Stimulated activated CD8-positive, alpha-beta memory T cell treated with anti-CD3 and anti-CD28 coated beads, Interleukin-15, amount 100 ng/mL, for 4 hours (primary cell): ENCODE measurements around the gene CACNA2D2.

ENCODE experiments used
- DNase-seq, 2 donors: peaks; one replicate each; pipeline ENCODE4 v3.0.0-alpha.2; 2020; ENCODE audit warnings: low read depth in 2 of 2

Gene CACNA2D2

DNA sequence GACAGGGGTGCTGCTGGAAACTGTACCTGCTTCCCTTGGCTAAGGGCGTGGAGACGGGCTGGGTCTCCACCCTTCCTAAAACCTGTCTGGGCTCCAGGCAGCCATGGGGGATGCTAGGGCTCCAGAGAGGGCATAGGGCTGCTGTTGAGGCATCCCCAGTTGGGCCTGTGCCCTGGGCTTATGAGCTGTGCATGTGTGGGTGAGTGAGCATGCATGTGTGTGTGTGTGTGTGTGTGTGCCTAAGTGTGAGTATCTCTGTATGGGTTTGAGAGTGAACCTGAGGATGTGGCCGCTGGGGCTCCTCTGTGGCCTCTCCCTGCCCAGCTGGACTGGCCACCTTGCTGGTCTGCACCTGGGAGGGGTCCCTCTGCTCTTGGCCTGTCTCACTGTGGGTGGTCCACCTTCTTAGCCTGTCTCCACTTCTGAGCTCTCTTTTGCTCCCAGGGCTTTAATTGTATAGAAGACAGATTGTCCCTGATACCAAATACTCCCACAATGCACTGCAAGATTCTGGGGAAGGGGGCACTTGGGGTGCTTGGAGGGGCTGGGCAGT lies 132.2 kb downstream of the CACNA2D2 start:
- DNase-seq: no peak

DNA sequence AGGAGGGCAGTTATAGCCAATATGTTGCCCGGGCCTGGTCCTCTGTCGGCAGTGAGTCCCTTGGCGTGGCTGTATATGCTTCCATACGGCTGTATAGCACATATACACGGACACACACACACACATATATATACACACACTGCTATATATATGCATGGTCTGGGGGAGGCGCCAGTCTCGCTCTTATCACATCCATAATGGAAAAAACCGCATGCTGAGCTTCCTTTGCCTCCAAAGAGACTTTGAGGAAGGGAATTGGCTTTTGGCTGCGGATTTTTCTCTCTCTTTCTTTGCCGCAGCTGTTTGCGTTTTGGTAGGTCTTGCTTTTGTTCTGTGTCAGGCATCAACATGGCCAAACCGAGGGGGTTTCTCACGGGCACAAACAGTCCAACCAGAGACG lies 132.8 kb downstream of the CACNA2D2 start:
- DNase-seq: no peak

DNA sequence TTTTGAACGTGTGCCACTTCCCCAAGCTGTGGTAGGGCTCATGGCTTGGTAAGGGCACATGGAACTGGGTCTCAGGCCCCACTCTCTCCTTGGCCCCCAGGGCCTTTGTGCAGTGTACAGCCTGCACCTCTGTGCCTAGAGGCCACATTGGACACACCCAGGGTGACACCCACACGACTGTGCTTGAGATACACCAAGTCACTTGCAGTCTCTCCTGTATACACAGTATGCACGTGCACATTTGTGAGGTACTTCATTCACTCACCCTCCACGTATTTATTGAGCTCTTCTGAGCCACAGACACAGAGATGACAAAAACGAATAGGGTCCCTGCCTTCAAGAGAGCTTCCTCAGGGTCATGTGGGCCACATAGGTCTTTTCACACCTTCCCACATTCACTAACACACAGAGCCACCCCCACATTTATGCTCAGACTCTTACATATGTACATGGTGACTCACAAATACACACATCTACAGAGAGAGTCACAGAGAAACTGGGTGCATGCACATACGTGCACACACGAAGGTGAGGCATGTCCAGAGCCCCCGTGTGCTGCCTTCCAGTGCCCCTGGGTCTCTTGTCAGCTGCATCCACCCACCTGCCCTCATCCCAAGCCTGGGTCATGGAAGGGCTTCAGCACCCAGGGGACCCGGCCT lies 134.3 kb downstream of the CACNA2D2 start:
- no peak for DNase-seq

DNA sequence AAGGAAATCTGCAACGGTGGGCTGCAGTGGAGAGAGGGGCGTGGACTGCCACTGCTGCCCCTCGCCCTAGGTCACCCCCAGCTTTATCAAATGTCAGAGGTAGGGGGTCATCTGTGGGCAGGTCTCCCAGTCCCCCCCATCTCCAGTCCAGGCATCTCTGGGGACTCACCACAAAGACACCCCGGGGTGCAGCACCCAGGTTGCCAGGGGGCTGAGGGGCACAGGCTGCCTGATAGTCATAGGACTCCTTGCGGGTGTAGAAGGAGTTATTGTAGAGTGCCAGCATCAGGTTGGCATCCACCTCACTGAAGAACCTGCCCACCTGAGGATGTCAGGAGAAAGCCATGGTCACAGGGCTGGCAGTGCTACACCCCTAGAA lies 137.6 kb downstream of the CACNA2D2 start:
- no peak for DNase-seq

DNA sequence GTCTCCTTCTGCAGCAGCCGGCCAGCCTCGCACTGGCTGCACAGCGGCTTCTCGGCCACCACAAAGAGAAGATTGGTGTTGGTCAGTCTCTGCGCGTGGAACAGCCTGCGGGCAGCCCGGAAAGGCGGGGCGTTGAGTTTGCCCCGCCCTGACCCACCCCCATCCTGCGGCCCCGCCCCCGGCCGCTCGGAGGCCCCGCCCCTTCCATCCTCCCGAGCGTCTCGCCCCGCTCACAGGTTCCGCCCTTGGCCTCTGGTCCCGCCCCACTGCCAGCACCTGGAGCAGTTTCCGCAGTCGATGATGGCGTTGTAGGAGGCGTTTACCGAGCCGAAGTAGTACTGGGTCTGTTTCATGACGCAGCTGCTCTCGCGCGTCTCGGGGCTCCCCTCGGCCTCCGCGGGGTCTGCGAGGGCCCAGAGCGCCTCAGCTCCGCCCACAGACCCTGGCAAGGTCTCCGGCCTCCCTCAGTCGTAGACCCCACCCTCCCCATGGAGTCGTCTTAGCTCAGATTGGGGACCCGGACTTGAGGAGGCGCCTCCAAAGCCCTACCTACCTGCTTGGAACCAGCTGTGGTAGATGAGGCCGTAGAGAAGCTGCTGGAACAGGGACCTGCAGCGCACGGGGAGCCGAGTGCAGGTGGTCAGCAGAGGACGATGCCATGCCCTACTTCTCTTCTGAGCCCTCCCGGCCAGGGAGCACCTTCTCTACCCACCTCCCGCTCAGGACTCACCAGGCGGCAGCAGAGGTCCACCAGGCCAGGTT lies 138.2 kb downstream of the CACNA2D2 start:
- DNase-seq: peak; percentile 82 to 89

DNA sequence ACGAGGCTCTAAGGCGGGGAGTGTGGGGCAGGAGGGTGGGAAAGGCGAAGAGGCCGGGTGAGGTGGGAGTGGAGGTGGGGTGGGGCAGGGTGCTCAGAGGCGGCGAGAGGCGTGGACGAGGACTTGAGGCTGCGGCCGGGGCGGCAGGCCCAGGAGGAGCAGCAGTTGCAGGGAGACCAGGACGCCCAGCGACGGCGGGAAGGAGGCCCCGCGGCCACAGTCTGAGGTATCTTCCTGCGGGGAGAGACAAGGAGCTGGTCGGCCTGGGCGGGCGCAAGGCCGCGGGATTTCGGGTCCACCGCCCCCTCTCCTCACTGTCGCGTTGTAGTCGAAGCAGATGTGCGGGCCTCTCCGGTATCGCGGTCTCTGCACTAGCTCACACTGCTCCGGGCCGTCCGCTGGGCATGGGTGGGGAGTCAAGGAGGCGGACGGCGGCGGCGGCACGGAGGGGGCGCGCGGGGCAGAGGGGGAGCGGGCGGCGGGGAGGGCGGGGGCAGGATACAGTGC lies 138.8 kb downstream of the CACNA2D2 start:
- DNase-seq: no peak

GRCh38 chr3:50359760-50360110 lies 143.7 kb downstream of the CACNA2D2 start:
- no peak for DNase-seq

DNA sequence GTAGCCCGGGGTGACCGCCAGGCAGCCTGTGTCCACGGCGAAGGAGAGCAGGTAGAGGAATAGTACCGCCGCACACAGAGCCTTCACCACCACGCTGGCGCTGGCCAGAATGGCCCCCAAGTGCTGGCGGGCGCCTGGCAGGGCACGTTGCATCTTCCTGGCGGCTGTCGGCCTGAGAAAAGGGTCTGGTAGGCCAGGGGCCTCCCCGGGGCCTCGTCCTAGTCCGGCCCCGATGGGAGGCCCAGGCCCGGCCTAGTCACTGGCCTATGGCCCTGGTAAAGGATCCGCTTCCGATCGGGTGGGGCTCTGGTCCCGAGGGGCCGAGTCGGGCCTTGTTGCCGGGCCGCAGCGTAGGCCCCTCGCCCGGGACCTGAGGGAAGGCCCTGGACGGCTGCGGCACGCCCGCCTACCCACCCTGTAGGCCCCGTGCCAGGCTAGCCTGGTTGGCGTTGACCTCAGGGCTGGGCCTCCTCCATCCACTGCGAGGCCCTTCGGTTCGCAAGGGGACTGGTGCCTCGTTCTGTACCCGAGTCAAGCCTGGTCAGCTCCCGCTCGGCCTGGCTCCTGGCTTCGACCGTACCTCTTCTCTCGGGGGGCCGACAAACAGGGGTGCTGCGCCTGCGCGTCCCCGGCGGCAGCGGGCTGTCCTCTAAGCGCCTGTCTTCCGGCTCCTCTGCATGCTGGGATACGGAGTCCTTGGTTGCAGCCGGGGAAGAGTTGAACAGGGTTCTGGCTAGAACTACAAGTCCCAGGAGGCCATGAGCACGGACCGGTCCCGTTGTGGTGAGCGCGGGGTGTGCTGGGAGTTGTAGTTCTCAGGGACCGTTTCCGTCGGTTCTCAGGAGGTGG lies 144.3 kb downstream of the CACNA2D2 start, which contains the start of gene TMEM115:
TMEM115 (minus strand) TSS at position 611 of the 849 bp plus-strand sequence; CDS start at position 153, 458 bp downstream.
- DNase-seq: peak; percentile 87 to 95

DNA sequence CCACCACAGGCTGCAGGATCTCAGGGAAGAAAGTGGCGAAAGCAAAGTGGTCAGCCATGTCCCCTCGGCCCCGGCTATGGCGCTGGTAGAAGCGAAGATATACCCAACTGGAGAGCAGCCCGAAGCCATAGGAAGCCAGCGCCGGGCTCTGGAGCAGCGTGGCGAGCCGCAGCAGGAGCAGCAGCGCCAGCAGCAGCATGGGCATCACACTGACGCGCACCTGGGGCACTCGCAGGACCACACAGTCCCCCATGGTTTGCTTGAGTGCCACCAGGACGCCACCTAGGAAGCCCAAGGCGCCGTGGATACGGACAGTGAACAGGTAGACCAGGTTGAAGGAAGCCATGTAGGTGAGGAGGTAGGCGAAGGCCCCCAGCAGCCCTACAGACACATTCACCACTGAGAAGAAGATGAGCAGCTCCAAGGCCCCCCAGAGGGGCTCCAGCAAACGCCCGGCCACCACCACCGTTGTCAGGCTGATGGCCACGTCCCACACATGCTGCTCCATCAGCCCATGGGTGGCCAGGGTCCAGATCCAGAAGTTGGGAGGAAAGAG lies 145.0 kb downstream of the CACNA2D2 start:
- DNase-seq: no peak

DNA sequence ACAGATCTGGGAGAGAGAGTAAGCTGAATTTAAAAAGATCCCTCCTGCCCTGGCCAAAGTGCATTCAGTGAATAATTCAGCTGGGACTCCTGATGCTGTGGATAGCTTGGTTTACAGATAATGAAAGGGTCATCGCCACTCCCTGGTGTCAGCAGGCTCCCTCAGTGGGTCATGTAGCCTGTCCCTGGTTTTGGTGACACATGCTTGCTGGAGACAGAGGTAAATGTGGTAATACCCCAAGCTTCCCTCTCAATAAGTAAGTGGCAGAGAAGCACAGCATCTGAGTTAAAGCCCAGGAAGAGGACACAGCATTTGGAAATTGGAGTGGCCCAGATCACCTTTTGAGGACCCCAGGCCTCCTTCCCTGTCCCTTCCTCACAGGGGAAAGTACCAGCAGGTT lies 146.0 kb downstream of the CACNA2D2 start:
- no peak for DNase-seq

- no peak for DNase-seq
Measured at GRCh38 chr3:50356553-50356952, 146.9 kb downstream of the CACNA2D2 start.

DNA sequence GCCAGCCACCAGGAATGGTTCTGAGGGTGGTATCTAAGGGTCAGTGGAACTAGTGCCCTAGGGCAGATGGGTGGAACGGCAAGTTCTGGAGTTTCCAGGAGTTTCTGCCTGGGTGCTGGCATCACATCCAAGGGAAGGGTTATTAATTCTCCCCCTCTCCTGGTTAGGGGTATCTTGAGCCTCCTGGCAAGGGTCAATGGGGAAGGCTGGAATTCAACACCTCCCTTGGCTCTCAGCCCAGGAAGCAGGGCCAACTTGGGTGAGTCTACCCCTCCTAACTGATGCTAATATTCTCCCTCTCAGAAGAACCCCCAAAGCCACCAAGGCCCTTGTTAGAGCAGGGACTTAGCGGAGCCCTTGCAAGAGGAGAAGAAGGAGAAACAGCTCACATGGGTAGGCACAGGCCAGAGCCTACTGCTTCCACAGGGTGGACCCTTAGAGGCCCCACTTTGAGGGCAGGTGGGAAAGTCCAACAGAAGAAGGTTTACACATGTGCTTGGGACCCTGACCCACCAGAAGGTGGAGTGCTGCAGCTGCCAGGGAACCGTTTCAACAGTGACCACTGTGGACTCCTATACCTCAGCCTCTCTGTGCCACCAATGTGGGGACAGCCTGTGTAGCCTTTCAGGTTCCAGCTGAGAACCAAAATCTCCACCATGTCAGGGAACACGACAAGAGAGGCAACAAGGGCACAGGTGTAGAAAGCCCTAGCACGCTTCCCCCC lies 147.4 kb downstream of the CACNA2D2 start:
- DNase-seq: no peak

DNA sequence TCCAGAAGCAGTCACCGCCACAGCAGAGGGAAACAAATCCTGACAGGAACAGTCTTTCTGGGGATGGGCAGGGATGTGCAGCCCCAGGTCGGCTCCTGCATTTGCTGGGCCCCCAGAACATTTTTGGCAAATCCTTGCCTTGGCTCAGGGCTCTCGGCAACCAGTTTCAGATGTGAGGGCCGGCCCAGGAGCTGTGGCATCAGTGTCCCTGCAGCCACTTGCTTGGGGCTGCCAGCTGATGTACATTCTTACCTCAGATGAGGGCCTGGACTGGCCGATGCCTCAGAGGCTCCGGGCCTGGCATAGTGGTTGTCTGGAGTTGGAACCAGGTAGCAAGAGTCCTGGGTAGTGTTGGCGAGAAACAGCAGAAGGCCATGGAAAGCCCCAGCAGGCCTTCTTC lies 148.6 kb downstream of the CACNA2D2 start:
- no peak for DNase-seq

GRCh38 chr3:50354186-50354764 lies 149.2 kb downstream of the CACNA2D2 start:
- DNase-seq: no peak

DNA sequence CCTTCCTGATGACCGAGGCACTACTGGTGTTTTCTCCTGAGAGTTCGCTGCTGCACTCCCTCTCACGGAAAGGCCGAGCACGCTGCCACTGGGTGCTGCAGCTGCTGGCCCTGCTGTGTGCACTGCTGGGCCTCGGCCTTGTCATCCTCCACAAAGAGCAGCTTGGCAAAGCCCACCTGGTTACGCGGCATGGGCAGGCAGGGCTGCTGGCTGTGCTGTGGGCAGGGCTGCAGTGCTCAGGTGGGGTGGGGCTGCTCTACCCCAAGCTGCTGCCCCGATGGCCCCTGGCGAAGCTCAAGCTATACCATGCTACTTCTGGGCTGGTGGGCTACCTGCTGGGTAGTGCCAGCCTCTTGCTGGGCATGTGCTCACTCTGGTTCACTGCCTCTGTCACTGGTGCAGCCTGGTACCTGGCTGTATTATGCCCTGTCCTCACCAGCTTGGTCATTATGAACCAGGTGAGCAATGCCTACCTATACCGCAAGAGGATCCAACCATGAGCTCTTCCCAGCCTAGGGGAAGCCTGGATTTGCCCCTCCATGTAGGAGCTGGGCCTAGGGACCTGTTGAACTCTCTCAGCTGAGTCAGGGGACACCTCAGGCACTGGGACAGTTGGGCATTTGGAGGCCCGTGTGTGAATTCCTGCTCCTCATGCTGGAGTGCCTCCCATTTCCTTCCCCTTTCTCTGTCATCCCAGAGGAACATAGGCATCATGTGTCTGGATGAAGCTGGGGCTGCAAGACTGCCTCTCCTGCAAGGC lies 150.0 kb downstream of the CACNA2D2 start:
- DNase-seq: no peak

DNA sequence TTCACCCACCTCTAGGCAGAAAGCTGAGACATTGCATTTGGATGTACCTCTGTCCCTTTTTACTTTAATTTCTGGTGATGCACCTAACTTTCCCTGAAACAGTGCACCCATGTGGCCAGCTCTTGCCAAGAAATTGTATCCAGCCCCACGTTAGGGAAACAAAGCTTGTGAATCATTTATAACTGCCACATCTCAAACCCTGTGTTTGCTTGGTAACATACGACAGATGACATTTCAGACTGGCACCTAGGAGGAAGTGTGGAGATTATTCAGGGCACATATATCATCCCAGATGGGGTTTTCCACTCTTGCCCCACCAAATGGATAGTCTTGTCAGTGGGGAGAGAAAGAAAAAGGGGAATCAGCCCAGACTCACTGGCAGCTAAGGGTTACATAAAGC lies 150.7 kb downstream of the CACNA2D2 start:
- DNase-seq: no peak

DNA sequence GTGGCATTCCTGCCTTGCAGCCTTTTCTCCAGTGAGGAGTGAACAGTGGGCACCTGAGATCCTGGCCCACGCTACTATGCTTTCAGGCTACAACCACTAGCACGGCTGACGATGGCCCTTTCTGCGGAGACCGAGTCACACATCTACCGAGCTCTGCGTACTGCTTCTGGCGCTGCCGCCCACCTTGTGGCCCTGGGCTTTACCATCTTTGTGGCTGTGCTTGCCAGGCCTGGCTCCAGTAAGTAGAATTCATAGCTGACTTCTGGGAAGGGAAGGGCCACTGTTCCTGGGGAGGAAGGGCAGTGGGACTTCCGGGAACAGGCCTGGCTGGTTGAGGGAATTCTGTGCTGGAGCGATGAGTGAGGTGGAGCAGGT lies 152.1 kb downstream of the CACNA2D2 start:
- DNase-seq: no peak

GRCh38 chr3:50350527-50351322 lies 152.7 kb downstream of the CACNA2D2 start, which contains the start of the genes CYB561D2 and NPRL2:
TSS of gene CYB561D2 (plus strand) at chr3:50350862. CDS start at chr3:50351434, 572 bp downstream.
TSS of gene NPRL2 (minus strand) at chr3:50350775. CDS start at chr3:50350652, 123 bp downstream.
- DNase-seq: peak; percentile 99

GRCh38 chr3:50350213-50350526 lies 153.3 kb downstream of the CACNA2D2 start:
- no peak for DNase-seq
